ENCODE measurements around the gene USP54.

USP54 gene

GRCh38 chr10:73559590-73559989 is 31.6 kb downstream of the USP54 start:
- H3K27me3 ChIP-seq (ENCODE audit: insufficient read depth, poor library complexity, severe bottlenecking) = no peaks in the 10 kb centered on the region
- no peak overlapping the region for H3K27ac ChIP-seq (replicated peaks)
- no peak for DNase-seq (ENCODE audit: low read depth in 1 of 2, low spot score in 1 of 2)
- TF ChIP-seq SPI1 (IDR thresholded peaks at IDR 0.05; ENCODE audit: borderline replicate concordance, low read depth) (no peak), GABPA (IDR thresholded peaks at IDR 0.05; ENCODE audit: low read depth) (no peak), CTCF (IDR thresholded peaks at IDR 0.05; ENCODE audit: insufficient read depth, low read length) (no peak), POLR2AphosphoS5 (IDR thresholded peaks at IDR 0.05; ENCODE audit: low read depth) (no peak), REST (IDR thresholded peaks at IDR 0.05; ENCODE audit: insufficient replicate concordance, low read depth) (no peak)
- H3K4me3 ChIP-seq (replicated peaks; ENCODE audit: insufficient read depth, low read length) = no peak overlapping the region

- no peak for DNase-seq (ENCODE audit: low read depth in 1 of 2, low spot score in 1 of 2)
- no peak overlapping the region for H3K4me3 ChIP-seq (replicated peaks; ENCODE audit: insufficient read depth, low read length)
These were observed 34.3 kb downstream of the USP54 start for GRCh38 chr10:73556855-73557254.

GRCh38 chr10:73554721-73555120 is 36.4 kb downstream of the USP54 start:
- TF ChIP-seq SPI1 (IDR thresholded peaks at IDR 0.05; ENCODE audit: borderline replicate concordance, low read depth) = no peak
- TF ChIP-seq CTCF (IDR thresholded peaks at IDR 0.05; ENCODE audit: insufficient read depth, low read length) = no peak
- TF ChIP-seq GABPA (IDR thresholded peaks at IDR 0.05; ENCODE audit: low read depth) = no peak
- TF ChIP-seq REST (IDR thresholded peaks at IDR 0.05; ENCODE audit: insufficient replicate concordance, low read depth) = no peak
- TF ChIP-seq POLR2AphosphoS5 (IDR thresholded peaks at IDR 0.05; ENCODE audit: low read depth) = no peak
- Histone ChIP-seq H3K27ac (replicated peaks) (no peak overlapping the region), H3K4me3 (replicated peaks; ENCODE audit: insufficient read depth, low read length) (no peak overlapping the region), H3K27me3 (ENCODE audit: insufficient read depth, poor library complexity, severe bottlenecking) (no peaks in the 10 kb centered on the region)
- DNase-seq (ENCODE audit: low read depth in 1 of 2, low spot score in 1 of 2) = no peak

More at GRCh38 chr10:73556855-73557254, 34.3 kb downstream of the USP54 start:
- Histone ChIP-seq H3K27me3 (ENCODE audit: insufficient read depth, poor library complexity, severe bottlenecking) (no peaks in the 10 kb centered on the region), H3K27ac (replicated peaks) (no peak overlapping the region)
- TF ChIP-seq POLR2AphosphoS5 (IDR thresholded peaks at IDR 0.05; ENCODE audit: low read depth) (no peak), REST (IDR thresholded peaks at IDR 0.05; ENCODE audit: insufficient replicate concordance, low read depth) (no peak), GABPA (IDR thresholded peaks at IDR 0.05; ENCODE audit: low read depth) (no peak), CTCF (IDR thresholded peaks at IDR 0.05; ENCODE audit: insufficient read depth, low read length) (no peak), SPI1 (IDR thresholded peaks at IDR 0.05; ENCODE audit: borderline replicate concordance, low read depth) (no peak)
